Ecto neural progenitor cell (in vitro differentiated cells): ENCODE results near the gene PRSS36.
"Not testable (repeated sequence)": the region's sequence is repeated elsewhere in the genome, so short reads cannot be mapped to it uniquely, and the experiment has no call there.

Experiments
- DNase-seq: peaks from one replicate; pipeline ENCODE4 v3.0.0-alpha.2; 2018; ENCODE audit warnings: low spot score

Gene PRSS36

DNA sequence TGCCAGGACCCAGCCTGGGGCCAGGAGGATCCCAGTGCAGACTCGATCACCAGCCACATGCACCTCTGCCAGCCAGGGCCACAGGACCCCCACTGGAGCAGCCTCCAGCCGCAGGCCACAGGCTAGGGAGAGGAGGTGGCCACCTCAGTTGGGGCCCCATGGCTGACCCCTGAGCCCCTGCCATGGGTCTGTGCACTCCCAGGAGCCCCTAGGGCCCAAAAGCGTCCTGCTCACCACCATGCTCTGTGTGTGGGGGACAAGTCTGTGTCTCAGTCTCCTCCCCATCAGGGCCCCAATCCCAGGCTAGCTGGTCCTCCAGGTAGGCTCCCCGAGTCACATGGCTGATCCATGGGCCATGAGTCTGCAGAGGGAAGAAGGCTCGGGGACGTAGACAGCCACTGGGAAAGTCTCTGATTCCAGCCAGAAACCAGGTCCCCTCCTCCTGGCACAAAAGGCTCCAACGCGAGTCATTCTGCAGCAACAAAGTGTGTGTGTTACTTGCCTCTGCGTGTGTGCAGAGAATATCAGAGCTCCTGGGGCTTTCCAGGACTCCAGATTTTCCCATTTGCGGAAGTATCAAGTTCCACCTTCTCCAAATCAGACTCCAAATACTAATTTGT lies 8.3 kb downstream of the PRSS36 start:
- DNase-seq, result peak; percentile 67

DNA sequence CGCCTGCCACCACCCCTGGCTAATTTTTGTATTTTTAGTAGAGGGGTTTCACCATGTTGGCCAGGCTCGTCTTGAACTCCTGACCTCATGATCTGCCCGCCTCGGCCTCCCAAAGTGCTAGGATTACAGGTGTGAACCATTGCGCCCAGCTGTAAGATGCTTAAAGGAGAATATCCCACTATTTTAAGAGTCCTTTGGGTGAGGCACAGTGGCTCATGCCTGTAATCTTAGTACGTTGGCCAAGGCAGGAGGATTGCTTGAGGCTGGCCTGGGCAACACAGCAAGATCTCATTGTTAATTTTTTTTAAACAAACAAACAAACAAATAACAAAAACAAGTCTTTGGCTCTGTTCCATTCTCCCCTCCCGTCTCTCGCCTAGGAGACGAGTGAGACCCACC lies 8.8 kb downstream of the PRSS36 start:
- not testable (repeated sequence) for DNase-seq

DNA sequence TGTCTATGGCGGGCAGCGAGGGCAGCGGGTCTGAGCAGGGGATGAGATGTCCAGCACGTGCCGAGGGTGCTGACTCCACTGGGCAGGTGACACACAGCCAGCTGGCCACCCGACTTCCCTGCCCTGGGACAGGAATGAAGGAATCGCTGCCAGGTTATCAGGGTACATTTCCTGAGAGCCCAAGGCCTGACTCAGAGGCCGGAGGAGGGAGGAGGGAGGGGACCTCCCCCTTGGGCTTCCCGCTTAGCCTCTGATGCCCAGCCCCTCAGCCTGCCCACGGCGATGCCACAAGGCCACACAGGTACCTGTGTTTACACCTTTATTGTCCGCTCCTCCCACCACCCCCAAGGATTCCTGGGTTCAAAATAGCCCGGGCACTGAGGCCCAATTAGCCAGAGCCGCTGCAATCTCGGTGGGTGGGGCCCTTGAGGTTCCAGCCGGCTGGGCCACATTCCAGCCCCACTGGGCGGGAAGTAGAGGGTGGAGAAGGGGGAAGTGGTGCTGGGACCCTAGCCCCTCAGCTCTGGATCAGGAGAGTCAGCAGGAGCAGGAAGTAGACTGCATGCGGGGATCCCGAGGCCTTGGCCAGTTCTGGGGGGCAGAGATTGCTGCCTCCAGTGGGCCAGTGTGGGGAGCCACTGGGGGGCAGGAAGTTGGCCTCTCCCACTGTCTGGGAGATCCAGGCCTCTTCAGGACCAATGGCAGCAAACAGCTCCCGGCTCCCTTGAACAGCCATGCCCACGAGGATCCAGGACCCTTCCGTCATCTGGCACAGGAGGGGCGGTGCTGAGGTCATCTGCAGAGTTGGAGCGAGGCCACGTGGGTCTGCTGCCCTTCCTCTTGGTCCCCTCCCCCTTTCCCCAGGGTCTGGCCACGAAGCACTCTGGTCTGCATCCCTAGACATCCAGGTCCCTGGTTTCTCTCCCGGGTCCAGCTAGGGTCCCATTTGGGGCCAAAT lies 11.0 kb downstream of the PRSS36 start:
- DNase-seq, result no peak

DNA sequence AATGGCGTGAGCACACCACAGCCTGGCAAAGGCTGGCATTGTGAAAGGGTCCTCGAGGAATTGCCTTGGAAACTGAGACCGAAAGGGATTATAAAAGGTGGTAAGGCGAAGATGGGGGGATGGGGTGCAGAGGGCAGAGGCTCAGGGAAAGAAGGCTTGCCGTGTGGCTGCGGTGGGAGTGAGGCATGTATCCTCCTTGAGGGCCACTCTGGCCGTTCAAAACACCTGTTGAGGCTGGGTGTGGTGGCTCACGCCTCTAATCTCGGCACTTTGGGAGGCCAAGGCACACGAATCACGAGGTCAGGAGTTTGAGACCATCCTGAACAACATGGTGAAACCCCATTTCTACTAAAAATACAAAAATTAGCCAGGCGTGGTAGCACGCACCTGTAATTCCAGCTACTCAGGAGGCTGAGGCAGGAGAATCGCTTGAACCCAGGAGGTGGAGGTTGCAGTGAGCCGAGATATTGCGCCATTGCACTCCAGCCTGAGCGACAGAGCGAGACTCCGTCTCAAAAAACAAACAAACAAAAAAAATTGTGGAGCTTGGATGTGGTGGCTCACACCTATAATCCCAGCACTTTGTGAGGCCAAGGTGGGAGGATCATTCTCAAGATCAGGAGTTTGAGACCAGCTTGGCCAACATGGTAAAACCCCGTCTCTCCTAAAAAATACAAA lies 12.9 kb downstream of the PRSS36 start:
- not testable (repeated sequence) for DNase-seq

DNA sequence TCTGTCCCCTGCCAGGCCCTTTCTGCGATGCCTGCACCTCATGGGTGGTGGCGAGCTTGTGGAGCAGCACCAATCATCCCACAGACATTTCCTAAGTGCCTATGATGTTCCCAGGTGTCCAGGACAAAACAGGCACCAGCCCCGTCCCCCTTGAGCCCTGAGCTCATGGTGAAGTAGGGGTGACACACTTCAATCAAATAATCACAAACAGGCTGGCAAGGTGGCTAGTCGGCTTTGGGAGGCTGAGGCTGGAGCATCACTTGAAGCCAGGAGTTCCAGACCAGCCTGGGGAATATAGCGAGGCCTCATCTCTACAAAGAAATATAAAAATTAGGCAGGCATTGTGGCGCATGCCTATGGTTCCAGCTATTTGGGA lies 13.6 kb downstream of the PRSS36 start:
- no peak for DNase-seq

DNA sequence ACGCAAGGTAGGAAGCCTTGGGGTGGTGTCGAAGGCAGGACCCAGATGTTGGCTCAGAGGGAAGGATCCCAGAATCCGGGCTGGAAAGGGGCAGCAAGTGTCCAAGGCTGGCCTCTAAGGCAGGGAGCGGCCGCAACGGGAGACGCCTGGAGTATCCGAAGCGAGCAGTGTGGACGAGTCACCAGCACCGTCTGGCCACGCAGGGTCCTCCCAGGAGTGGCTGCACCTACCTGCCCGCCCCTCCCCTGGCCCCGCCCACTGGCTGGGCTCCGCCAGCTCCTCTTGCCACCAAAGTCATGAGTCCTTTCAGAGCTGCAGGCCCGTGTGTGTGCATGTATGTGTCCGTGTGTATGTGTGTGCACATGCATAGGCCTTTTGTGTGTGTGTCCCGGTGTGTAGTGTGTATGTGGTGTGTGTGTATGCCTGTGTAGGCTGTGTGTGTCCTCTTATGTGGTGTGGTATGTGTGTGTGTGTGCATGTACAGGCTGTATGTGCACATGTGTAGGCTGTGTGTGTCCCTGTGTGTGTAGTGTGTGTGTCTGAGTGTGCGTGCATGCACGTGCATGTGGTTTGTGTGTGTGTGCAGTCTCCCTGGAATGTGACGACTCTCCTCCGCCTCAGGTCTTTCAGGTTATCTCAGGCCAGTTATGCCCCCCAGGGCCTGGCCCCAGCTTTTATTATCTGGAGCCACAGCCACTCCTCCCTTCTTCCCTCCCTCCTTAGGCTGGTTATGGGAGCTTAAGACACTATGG lies 14.2 kb downstream of the PRSS36 start, which contains the start of gene PRSS8:
PRSS8 (minus strand) TSS at position 193 of the 752 bp plus-strand sequence. CDS start 229 bp downstream, outside the sequence.
- DNase-seq, result peak; percentile 66

DNA sequence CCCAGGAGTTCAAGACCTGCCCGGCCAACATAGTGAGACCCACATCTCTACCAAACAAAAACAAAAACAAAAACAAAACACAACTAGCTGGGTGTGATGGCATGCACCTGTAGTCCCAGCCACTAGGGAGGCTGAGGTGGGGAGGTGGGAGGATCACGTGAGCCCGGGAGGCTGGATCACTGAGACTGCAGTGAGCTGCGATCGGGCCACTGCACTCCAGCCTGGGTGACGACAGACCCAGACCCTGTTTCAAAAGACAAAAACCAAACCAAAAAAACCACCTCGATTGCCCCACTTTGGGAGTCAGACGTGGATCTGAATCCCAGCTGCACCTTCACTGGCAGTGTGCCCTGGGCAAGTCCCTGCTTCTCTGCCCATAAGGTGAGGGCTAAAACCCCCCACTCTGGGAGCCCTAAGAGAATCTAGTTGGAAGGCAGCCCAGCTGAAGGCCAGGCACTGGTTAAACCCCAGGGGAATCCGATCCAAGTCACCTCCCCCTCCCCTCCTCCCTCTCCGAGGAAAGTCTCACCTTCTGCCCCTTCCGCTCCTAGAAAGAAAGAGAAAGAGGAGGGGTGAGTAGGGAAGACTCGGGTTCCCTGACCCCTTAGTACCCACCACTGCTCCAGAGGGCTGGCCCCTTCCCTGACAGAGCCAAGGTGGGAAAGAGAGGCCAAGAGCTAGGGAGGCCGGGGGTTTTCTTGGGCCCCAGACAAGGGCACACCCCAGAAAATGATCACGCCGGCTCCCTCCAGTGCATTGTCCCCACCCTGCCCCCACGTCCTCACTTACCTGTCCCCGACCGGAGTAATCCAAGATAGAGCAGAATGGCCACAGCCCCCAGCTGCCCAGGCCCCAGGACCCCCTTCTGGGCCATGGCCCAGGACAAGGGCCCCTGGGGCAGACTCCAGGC lies 15.0 kb downstream of the PRSS36 start:
- DNase-seq, result no peak

DNA sequence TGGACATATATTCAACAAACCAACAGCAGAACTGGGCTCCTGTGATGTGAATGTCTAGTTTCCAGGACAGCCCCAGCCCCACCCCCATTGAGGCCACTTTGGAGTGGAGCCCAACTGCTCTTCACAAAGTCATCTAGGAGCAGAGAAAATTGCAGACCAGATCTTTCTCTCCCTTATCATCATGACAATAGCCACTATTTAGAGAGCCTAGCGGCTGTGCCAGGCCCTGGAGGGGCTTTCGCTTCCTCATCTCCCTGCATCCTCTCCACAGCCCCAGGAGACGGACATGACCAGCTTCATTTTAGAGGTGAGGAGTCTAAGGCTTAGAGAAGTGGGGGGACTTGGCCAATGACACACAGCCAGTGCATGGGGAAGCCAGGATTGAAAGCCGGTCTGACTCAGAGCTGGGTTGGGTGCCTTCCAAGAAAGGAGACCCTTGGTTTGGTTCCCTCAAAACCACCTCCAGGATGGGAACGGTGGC lies 15.7 kb downstream of the PRSS36 start:
- no peak for DNase-seq

DNA sequence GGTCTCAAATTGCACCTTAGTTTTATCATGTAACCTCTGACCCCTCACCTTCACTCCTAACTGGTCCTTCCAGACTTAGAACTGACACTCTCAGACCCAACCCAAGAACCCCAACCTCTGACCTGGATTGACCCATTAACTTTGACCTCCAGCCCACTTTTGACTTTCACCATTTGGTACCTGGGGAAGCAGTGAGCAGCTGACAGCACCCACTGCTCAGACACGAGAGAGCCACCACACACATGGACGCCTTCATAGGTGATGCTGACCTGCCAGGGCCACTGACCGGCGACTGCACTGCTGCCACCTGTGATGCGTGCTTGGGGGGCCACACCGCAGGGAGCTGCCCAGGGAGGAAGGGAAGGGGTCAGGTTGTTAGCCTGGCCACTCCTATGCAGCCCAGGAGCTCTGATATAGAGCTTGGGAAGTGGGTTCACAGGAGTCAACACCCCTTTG lies 16.8 kb downstream of the PRSS36 start:
- DNase-seq, result no peak

DNA sequence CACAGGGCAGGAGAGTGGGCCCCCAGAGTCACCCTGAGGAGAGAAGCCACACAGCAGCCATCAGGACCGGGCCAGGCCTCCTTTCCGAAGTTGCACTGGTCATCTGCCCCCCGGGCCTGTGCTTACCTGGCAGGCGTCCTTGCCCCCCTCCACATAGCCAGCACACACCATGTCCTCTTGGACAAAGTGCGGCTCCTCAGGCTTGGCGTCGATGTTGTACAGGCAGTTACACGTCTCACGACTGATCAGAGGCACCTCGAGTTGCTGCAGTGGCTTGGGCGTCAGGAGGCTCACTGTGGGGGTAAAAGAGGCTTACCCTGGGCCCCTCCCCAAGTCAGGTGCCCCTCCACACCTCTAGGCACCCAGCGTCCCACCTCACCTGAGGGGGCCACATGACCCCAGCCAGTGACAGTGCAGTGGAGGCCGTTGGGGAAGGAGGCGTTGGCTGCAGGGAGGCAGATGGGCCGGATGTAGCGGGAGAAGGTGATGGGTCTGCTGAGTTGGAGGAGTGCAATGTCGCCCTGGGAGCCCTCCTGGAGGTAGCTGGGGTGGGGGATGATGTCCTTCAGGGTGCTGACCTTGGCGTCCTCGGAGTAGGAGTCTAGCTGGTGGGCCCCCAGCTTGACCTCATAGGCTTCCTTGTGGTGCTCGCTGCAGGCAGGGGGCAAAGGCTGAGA lies 17.4 kb downstream of the PRSS36 start:
- no peak for DNase-seq

DNA sequence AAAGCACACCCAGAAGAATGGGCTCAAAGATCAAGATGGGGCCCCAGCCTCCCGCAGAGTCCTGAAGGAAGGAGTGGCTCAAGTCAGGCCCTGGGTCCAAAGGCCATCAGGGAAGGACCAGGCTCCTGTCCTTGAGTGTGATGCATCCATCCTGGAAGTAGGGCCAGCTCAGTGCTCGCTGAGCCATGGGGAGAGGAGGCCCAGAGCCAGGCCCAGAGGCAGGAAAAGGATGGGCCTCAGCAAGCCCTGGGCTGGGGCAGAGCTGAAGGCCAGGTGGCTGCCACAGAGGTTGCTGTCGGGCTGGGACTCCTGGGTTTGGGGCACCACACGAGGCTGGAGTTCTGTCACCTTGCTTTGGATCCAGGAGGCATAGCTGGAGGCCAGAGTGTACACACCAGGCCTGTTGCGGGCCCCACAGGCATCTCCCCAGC lies 18.0 kb downstream of the PRSS36 start:
- no peak for DNase-seq

DNA sequence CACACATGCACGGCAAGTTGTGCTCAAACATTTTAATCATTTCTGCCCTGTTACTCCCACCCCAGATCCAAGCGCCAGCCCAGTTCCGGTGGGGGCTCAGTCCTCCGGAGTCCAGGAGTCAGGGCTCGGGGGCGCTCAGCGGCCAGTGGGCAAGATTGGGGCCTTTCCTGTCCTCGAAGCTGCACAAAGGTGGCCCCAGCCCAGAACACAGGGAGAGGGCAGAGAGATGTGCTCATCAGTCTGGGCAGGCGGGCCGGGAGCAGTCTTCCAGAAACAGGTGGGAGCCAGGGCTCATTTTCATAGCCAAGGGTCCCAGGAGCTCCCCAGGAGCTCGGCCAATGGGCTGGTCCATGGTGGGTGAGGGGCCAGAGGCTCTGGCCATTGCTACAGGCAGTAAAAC lies 18.4 kb downstream of the PRSS36 start:
- no peak for DNase-seq

DNA sequence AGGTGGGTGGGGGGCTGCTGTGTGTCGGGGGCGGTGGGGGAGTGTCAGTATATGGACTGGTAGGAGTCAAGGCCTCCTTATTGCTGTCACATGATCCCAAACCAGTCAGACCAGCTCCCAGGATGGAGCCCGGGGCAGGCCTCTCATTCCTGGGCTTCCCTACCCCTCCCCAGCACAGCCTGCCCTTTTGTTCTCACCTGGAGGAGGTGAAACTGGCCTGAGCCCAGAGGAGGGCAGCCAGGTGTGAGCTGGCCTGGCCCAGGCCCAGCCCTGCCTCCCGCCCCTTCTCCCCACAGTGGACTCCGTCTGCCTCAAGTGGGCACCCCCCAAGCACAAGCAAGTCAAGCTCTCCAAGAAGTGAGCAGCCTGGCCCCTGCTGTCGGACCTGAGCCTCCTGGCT lies 19.0 kb downstream of the PRSS36 start:
- DNase-seq, result no peak

DNA sequence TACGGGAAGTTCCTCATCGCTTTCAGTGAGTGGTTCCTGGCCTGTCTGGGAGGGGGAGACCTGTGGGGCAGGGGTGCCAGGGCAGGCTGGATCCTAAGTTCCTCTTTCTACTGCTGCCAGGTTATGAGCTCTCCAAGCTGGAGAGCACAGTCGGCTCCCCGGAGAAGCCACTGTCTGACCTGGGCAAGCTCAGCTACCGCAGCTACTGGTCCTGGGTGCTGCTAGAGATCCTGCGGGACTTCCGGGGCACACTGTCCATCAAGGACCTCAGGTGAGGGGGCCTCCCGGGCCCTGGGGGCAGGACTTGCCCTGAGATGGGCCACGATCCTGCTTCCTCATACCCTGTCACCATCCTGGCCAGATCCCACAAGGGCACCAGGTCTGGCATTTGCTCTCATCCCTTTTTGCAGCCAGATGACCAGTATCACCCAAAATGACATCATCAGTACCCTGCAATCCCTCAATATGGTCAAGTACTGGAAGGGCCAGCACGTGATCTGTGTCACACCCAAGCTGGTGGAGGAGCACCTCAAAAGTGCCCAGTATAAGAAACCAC lies 19.5 kb downstream of the PRSS36 start:
- DNase-seq, result no peak

DNA sequence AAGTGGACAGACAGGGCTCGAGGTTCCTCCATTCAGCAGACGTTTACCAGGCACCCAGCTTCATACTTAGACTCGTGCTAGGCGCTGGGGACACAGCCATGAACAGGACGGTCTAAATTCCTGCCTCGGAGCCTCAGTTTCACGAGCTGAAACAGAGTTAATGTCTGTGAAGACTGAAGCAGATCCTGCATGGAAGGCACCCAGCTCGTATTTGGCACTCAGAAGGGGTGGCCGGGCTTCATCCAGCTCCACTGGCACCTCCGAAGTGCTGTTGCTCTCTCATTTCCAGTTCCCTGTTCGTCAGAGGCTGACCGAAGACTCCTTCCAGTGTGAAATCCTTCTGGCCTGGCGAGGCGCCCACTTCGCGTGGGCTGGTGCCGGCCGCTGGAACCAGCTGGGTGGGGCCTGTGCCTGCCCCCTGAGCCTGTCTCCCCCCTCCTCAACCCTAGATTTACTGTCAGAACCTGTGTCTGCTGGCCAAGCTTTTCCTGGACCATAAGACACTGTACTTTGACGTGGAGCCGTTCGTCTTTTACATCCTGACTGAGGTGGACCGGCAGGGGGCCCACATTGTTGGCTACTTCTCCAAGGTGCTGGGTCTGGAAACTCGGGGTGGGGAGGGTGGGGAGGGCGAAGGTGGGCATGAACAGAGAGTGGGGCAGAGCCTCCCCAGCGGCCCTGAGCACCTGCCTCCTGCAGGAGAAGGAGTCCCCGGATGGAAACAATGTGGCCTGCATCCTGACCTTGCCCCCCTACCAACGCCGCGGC lies 20.1 kb downstream of the PRSS36 start:
- no peak for DNase-seq

DNA sequence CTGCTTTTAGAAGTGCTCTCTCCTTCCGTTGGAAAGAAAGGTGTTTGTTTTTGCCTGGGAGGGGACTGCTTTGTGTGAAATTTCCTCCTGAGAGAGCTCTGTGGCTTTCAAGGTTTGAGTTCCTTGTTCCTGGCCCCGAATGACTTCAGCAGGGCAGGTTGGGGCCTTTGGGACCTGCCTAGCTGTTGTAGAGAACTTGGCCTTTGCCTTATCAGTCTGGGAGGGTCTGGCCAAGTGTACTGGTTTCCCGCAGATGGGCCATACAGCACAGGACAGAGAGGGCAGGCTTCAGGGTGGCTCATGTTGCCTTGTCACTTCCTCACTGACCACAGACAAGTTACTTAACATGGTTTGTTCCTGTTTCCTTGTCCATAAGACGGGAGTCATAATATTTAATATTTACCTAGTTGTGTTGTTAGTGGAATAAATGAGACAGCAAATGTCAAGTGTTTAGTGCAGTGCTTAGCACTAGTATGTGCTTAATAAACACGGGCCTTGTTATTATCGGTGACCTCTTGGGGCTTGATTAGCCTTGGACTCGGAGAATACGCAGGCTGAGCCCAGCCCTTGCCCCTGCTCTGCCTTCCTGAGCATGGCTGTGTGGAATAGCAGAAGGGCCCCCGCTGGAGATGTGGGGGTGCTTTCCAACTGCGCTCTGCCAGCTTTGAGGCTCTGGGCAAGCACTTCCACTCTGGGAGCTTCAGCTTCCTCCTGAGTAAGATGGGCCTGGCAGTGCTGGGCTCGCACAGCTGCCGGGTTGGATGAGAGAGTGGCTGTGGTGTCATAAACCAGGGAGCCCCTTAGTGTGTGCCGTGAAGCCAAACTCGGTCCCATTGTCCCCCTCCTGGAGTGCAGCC lies 20.9 kb downstream of the PRSS36 start:
- DNase-seq, result no peak

DNA sequence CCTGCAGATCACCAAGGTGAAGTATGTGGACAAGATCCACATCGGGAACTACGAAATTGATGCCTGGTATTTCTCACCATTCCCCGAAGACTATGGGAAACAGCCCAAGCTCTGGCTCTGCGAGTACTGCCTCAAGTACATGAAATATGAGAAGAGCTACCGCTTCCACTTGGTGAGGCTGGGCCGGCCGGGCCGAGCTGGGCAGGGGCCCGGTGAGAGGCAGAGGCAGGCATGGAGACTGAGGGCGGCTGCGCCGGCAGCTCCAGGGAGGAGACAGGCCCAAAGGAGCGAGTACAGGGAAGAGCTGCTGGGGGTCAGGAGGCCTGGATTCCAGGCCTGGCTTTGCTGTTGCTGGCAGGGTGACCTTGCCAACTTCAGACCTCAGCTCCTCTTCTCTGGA lies 22.7 kb downstream of the PRSS36 start:
- no peak for DNase-seq

DNA sequence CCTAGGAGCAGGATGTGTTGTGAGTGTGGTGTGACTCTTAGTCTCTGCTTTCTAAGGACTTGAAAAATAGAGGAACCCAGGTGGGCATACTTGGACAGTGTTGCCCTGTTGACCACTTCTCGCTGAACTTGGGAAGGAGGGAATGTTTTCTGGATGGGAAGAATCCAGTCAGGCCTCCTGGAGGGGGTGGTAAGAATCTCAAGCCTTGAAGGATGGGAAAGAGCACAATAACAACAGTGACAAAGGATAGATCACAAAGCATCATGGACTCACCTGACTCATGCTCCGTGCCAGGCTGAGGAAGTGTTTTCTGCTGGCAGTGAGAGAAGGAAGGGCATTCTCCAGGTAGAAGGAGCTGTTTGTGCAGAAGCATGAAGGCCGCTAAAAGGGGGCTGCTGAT lies 24.0 kb downstream of the PRSS36 start:
- no peak for DNase-seq
